HG02840 (cell line): ENCODE measurements around the gene DEFB110.

Source experiments
- ATAC-seq: cut with Tn5 transposase; IDR thresholded peaks from one replicate; pipeline ENCODE4 v1.9.1; 2021; ENCODE audit warnings: mild to moderate bottlenecking, moderate library complexity, moderate number of reproducible peaks; ENCODE audit not compliant: unreplicated experiment, low FRiP score

The DEFB110 gene

GRCh38 chr6:50021894-50022293, at the start of gene DEFB110:
DEFB110 (minus strand) TSS chr6:50021994; CDS start chr6:50021935, 59 bp downstream.
- no peak for ATAC-seq

- no peak for ATAC-seq
Observed at GRCh38 chr6:50070101-50070500, 48.3 kb upstream of the DEFB110 start.

- no peak for ATAC-seq
Observed at GRCh38 chr6:50062051-50062450, 40.3 kb upstream of the DEFB110 start.

- ATAC-seq: no peak
Observed at GRCh38 chr6:50056242-50056641, 34.4 kb upstream of the DEFB110 start.

- no peak for ATAC-seq
Observed at GRCh38 chr6:50049829-50050228, 28.0 kb upstream of the DEFB110 start, which contains the start of gene DEFB112. DEFB112 (minus strand) TSS chr6:50049929; CDS start chr6:50049869, 60 bp downstream.

GRCh38 chr6:50047026-50047425, 25.2 kb upstream of the DEFB110 start:
- ATAC-seq: no peak

- no peak for ATAC-seq
Observed at GRCh38 chr6:50030777-50031562, 9.2 kb upstream of the DEFB110 start.

GRCh38 chr6:50030350-50030749, 8.6 kb upstream of the DEFB110 start:
- no peak for ATAC-seq

GRCh38 chr6:50025258-50025657, 3.5 kb upstream of the DEFB110 start:
- no peak for ATAC-seq

GRCh38 chr6:50007819-50008218, 14.0 kb downstream of the DEFB110 start:
- no peak for ATAC-seq

- no peak for ATAC-seq
Observed at GRCh38 chr6:50003139-50003538, 18.7 kb downstream of the DEFB110 start.

- no peak for ATAC-seq
Observed at GRCh38 chr6:49995278-49995677, 26.5 kb downstream of the DEFB110 start.

GRCh38 chr6:49988900-49989299, 32.9 kb downstream of the DEFB110 start:
- no peak for ATAC-seq

- ATAC-seq: no peak
Observed at GRCh38 chr6:49987749-49988148, 34.0 kb downstream of the DEFB110 start.

- ATAC-seq: no peak
Observed at GRCh38 chr6:49986551-49986950, 35.2 kb downstream of the DEFB110 start.

GRCh38 chr6:49982046-49982445, 39.7 kb downstream of the DEFB110 start:
- ATAC-seq: no peak

GRCh38 chr6:49980898-49981297, 40.9 kb downstream of the DEFB110 start:
- peak; percentile 50 for ATAC-seq

- ATAC-seq: no peak
Observed at GRCh38 chr6:49979584-49979983, 42.2 kb downstream of the DEFB110 start.

- no peak for ATAC-seq
Observed at GRCh38 chr6:49978332-49979226, 43.2 kb downstream of the DEFB110 start.

GRCh38 chr6:49969605-49970004, 52.2 kb downstream of the DEFB110 start, which contains the start of gene DEFB113:
DEFB113 (minus strand) TSS chr6:49969625; CDS start chr6:49969625, 0 bp downstream.
- ATAC-seq: no peak
